ENCODE measurements around the gene C12orf43.

Gene C12orf43

GRCh38 chr12:120950807-120951206 lies 65.5 kb downstream of the C12orf43 start:
- no peak for FAIRE-seq

More at GRCh38 chr12:120950807-120951206, 65.5 kb downstream of the C12orf43 start:
- DNase-seq (ENCODE audit: extremely low spot score, insufficient read length, low read depth) = no peak

Data from GM18507 (cell line).